ENCODE measurements around the gene CACNA1C.

The CACNA1C gene

DNA sequence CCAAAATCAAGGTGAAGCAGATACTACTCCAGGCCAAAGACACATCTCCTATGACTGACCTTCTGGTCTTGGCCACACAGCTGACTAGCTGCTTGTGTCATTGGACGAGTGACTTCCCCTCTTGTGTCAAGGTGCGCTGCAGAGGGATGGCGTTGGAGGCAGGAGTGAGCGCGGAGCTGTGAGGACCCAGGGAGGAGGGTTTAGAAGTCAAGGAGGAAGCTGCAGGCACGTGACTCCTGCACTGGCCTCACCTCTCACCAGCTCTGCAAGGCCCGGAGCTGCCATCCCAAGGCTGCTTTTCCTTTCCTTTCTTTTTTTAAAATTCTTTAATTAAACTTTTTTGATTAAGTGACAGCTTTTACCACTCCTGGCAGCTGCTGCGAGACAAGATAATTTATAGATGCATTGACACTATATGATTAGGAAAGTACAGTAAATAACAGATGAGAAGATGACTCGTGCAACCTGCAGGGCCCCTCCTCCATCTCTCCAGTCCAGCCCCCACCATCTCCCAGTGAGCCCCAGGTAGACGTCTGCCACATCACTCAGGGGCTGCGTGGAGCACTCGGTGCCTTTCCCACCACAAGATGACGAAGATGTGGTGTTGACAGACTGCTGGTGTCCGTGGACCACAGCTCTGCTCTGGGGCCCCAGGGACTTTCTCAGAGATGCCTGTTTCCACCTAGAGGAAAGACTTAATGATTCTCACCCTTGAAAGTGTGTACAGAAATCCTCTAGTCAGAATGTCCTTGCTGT, 350.6 kb downstream of the CACNA1C start:
- no peak for DNase-seq

DNA sequence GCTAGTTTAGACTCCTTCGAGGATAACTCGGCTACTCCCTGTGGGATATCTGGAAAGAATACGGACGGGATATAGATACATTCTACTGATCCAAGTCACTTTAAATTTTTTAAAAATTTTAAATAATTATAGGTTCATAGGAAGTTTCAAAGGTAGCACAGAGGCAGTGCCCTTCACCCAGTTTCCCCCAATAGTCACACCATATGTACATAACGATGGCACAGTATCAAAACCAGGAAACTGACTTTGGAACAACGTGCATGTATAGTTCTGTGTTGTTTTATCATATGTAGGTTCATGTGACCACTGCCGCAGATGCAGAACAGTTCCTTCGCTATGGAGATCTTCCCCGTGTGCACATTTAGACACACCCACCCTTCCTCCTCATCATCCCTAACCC, 352.3 kb downstream of the CACNA1C start:
- DNase-seq: no peak

DNA sequence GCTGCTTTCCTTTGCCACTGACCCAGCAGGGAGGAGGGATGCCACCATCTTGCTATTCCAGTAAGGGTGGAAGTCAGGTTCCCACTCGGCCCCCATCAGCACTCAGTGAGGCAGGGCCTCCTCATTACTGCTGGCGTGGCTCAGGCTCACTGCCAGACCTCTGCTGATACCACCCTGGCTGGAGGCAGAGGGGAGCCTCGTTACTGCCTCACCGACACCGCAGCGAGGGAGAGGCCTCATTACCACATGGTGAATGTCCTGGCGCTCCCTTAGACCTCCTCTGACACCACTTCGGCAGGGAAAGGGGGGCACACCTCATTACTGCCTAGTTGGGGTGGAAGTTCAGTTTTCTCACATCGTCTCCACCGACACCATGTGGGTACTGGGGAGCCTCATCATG, 354.1 kb downstream of the CACNA1C start:
- no peak for DNase-seq

DNA sequence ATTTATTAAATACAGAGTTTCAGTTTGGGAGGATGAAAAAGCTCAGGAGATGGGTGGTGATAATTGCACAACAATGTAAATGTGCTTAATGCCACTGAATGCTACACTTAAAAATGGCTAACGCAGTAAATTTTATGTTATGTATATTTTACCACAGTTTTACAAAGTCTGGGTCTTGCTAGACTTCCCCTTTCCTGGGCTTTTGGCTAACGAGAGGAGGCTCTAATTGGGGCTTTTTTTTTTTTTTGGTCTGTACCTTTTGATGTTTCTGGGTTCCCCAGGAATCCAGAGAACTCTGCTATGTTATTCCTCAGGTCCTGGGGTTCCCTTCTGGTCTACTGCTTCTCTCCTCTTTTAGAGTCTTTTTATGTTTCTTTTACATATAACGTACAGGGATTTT, 355.5 kb downstream of the CACNA1C start:
- no peak for DNase-seq

DNA sequence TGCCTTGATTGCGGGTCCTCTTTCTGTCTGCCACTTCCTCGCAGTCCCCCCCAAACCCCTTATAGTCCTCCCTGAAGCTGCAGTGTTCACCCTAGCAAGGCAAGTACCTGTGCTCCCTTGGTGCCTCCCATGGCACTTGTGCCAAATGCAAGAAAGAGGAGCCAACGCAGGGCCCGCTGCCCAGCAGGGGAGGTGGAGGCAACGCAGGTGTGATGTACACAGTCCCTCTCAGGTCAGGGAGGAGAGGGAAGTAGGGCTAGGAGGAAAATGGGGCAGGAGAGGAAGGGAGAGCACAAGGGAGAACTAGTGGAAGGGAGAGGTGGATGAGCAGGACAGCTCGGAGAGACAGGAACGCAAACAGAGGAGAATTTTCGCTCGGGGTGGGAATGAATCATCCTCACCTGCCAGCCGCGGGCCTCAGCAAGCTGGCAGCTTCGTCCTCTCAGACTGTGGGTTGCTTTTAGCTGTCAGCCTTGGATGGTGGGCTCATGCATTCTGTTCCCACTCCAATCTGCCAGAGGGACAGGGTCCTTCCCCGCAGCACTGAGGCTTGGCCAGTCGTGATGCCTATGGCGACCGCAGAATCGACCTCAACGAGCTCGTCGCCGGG, 357.0 kb downstream of the CACNA1C start:
- no peak for DNase-seq

DNA sequence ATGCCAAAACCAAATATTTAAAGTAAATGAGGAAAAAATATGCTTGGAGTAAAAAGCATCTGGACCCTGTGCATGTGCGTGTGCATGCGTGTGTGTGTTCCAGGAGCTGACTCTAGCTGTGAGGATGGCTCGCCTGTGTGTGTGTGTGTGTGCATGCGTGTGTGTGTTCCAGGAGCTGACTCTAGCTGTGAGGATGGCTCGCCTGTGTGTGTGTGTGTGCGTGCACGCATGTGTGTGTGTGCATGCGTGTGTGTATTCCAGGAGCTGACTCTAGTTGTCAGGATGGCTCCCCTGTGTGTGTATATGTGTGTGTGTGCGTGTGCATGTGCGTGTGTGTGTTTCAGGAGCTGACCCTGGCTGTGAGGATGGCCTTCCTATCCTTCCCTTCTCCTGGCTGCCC, 357.7 kb downstream of the CACNA1C start:
- DNase-seq: no peak

DNA sequence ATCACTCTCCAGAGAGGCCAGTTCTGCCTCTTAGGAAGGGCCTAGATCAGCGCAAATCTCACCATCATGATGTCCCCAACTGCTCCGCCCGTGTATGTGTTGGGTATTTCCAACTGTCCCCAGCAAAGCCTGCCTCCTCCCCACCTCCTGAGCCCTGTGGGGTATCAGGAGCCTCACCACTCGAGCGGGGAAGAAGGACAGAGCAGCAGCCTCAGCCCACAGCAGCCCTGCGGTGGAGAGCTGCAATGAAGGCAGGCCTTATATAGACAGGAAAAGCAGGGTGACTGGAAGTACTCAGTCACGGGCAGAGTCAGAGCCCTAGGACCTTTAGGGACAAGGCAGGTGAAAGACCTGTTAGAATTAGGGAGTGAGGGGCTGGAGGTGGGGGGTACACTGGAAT, 358.2 kb downstream of the CACNA1C start:
- DNase-seq: no peak

DNA sequence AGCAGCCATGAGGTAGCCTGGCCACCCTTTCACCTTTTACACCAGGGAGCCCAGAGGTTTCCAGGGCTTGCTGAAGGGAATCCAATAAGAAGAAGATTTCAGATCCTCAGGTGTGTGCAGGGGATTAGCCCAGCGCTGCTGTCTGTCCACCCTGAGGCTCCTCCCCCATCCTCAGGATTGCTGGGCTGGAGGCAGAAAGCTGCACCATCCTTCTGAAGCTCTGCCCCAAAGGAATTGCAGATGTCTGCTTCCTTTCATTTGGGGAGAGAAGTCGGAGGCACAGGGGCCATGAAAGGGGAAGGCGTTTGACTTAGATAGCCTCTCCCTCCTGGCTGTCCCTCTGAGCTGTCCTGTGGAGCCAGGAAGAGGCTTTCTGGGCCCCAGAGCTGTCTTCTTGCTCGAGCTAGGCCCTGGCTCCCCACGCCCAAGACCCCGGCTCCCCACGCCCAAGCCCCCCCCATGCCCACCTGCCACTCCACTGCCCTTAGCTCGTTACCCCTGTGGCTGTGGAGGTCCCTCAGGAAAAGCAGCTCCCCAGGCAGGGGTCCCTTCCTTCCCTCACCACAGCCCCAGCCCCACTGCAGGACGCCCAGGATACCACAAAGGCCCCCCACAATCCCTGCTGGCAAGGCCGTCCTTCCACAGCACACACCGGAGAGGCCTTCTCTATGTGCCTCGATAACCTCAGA, 359.0 kb downstream of the CACNA1C start:
- no peak for DNase-seq

DNA sequence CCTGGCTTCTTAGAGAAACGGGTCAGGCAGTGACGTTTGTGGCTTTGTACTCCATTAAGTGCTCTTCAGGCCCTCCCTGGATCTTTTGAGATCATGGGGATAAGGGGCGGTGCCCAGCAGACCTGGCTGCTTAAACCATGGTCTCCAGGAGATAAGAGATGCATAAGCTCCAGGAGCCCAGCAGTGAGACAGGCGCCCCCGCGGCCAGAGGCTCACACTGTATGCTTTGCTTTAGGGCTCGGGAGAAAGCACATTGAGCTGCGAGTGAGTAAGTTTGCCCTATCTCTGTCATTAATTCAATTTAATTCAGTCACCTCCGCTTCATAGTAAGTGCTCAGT, 359.5 kb downstream of the CACNA1C start:
- DNase-seq: no peak

DNA sequence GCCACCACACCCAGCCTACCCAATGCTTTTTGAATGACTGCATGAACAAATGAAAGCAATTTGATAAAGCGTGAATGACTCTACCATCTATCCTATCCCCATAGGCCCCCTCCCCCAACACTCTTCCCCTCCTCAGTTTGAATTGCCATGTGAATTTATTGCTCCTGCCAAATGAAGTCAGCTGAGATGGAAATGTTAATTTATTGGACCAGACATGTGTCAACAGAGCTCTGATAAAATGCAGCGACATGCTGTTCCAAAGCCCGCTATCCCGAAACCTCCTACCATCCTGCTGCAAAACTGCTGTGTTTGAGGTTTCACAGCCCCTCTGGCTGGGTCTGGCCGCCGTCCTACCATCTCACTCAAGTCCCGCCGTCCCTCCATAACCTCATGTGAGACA, 360.5 kb downstream of the CACNA1C start:
- DNase-seq: no peak

DNA sequence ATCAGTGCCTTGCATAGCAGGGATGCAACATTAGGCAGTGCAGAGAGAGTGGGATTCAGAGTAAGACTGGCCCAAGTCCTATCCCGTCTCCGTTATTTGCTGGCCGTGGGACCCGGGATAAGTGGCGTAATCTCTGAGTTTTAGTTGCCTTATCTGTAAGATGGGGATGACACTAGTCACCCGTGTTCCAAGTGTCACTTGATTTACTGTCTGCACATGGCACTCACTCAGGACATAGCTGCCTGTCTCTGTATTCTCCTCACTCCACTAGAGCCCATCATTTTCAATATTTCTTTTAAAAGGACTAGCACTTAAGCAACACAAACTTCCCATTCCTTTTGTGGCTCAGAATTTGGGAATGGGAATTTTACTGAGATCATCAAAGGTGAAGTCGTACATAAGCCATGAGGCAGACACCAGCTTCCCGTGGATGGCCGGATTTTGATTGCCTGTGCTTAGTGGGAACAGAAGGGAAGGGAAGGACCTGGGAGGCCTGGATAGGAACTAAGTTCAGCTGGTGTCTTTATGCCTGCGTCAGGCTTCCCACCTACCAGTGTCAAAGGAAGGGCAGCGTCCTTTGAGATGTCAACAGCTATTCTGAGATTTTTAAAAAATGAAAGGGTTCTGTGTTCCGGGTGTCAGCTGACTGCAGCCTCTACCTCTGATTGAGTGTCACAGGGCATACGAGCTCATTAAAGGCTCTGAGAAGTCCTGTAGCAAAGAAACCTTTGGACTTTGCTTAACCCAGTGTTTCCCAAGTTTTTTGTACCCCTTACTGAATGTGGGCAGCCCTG, 361.4 kb downstream of the CACNA1C start:
- no peak for DNase-seq

DNA sequence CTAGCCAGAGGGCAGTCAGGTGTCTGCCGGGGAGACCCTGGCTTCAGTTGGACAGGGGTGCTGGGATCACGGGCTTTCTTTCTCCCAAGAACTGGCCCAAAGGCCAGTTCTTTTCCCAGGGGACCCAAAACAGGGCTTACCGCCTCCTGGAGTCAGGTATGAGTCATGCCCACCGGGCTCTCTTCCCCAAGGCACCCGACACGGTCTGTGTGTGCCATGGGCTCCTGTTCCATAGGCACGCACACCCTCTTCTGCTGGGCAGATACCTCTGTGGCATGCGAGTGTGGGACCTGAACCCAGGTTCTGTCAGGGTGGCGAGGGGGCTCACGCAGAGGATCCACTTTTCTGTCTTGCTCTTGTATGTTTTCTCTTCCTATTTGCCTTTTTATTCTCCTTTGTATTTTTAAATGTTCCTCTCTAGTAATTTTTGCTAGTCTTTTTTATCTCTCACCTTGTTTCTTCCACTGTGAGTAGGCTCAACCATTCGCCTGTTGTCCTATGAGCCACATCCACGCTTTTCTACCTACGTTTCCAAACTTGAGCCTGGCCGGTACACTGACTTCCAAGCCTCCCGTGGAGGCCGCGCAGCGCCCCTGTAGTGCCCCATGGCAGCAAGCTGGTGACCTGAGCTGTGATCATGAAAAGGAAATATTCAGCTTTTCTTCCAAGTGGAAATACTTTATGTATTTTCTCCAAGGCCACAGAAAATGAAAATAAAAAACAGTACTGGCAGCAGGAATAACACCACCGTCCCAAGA, 362.2 kb downstream of the CACNA1C start:
- DNase-seq: no peak

DNA sequence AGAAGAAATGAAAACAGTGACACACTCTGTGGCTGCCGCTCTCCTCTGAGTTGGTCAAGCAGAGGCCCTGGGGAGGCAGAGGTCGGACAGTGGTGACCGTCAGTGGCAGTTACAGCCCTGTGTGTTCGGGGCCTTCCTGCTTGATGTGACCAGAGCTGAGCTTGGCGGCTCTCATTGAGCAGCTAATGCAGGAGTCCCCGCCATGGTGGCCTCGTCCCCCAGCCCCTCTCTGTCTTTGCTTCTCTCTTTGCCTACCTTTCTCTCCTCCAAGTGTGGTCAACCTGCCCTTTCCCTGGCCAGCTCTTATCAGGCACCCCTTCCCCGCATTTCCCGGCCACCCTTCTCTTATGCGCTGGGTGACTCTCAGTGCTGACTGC, 362.8 kb downstream of the CACNA1C start:
- no peak for DNase-seq

DNA sequence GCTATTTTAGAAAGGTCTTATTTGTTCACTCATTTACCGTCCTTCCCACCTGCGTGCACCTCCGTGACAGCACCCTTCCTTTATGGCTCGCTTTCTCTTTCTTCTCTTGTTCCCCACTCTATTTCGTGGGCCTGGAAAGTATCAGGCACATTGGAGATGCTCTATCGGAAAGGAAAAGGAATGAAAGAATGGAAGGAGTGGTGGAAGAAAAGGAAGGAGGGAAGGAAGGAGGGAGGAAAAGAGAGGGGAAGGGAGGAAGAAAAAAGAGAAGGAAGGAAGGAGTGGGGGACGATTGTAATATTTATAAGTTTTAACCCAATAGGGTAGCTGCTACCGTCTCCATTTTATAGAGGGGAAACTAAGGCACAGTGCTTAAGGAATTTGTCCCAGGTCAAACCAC, 363.4 kb downstream of the CACNA1C start:
- DNase-seq: no peak

DNA sequence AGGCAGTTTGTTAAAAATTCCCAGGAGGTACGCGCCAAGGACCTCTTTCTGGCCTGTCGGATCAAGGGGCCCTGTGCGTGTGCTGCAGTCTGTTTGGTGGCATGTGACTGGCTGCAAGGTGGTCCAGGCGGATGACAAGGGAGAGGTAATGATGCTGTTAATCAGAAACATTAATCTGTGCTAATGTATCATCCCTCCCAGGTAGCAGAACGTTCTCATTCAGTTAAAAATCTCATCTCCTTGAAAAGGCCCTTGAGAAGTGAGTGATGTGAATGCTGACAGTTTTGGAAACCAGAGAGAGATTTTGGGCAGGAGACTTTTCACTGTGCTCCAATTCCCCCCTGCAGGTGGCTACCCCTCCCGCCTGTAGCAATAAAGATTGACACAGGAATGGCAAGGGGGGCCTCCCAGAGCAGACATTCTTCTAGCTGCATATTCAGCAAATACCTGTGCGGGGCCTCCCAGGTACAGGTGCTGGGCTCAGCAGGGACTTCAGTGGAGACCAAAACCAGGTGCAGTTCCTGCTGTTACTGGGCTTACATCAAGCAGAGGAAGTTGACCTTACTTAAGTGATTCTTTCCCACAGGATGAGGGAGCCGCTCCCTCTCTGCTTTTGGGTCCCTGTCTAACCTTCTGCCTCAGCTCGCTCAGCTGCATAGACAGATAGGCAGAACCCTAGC, 364.8 kb downstream of the CACNA1C start:
- DNase-seq: no peak

DNA sequence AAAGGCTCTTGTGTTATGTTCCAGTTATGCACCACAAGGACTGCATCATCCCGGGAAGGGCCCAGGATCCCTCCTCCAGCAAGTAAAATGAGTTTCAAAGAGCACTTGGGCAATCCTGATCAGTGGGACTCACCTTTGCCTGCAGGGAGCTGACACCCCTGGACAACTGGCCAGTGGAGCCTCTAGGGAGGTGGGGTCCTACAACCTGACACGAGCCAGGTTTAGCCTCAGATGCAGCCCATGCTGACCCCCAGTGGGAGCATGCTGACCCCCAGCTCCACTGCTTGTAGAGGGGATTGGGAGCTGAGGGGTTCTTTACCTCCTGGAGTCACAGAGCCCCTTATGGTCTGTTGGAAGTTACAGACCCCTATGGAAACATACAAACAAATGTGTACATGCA, 365.8 kb downstream of the CACNA1C start:
- no peak for DNase-seq

DNA sequence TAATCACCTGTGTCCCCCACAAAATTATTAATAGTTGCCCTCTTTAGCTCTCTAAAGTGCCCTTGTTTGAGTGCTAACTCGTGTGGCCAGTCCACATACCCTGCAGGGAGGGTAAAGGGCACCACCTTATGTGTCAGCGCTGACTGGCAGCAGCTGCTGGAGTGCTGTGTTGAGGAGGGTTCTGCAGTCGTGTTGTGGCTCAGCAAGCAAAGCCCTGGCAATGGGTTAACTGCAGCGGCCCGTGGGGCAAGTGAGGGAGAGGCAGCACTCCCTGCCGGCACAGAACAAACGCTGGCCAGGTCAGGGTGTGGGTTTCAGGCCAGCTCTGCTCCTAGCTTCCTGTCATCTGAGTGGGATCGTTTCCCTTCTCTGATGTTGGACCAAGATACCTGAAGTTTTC, 369.8 kb downstream of the CACNA1C start:
- DNase-seq: no peak

DNA sequence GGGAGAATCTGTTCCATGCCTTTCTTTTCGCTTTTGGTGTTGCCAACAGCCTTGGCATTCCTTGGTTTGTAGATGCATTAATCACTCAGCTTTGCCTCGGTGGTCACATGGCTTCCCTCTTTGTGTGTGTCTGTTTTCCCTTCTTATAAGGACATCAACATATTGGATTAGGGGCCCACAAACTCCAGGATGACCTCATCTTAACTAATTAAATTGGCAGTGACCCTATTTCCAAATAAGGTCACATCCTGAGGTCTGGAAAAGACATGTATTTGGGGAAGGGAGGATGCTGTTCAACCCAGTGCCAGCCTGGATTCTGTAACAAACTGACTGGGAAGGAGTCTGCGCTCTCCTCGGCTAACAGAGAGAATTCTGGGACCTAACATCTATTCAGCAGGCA, 376.2 kb downstream of the CACNA1C start:
- DNase-seq: no peak

DNA sequence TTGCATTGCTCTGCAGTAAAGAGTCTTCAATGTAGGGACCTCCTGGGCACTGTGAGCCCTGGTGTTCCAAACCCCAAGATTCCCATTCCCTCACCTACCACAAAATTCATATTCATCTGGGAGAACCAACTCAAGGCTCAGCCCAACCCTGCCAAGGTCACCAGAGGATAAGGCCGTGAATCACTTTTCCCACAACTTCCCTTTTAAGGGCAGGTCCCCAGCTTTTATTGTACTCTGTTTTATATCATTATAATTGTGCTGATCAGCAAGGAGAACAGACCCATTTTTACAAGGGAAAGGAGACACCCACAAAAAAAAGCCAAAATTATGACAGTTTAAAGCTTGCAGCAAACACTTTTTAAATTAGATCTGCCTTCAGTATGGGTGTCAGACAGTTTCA, 379.0 kb downstream of the CACNA1C start:
- no peak for DNase-seq

DNA sequence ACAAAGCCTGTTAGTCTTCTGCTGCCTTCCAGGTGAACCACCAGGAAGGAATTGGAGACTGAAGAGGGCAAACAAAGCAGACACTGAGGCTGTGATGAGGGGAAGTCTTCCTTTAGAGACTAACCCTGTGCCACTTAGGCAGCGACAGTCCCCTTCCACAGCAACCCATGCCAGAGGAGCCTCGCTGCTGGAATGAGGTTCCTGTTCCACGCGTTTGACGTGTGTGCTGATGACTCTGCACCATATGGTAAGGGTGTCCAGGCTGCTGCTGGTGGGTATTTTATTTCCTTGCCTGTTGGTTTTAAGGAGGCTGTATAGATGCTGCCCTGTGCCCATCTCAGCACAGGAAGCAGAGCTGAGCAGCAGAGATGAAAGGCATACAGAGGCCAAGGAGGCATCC, 380.1 kb downstream of the CACNA1C start:
- no peak for DNase-seq

DNA sequence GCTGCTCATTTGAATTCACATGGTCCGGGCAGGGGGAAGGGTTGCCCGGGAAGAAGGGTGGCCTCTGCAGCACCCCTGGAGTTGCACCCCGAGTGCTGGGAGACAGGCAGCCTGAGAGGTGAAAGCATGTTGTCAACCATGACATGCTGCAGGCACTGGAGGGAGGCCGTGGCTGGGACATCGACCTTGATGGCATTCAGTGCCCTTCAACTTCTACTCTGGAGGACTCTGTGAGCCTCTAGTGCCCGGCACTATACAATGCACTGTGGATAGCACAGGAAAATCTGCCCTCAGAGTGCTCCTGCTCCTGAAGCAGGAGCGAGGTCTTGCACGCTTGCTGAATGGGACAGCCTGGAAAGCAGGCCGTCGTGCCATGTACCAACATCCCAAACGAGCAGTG, 382.7 kb downstream of the CACNA1C start:
- DNase-seq: no peak

DNA sequence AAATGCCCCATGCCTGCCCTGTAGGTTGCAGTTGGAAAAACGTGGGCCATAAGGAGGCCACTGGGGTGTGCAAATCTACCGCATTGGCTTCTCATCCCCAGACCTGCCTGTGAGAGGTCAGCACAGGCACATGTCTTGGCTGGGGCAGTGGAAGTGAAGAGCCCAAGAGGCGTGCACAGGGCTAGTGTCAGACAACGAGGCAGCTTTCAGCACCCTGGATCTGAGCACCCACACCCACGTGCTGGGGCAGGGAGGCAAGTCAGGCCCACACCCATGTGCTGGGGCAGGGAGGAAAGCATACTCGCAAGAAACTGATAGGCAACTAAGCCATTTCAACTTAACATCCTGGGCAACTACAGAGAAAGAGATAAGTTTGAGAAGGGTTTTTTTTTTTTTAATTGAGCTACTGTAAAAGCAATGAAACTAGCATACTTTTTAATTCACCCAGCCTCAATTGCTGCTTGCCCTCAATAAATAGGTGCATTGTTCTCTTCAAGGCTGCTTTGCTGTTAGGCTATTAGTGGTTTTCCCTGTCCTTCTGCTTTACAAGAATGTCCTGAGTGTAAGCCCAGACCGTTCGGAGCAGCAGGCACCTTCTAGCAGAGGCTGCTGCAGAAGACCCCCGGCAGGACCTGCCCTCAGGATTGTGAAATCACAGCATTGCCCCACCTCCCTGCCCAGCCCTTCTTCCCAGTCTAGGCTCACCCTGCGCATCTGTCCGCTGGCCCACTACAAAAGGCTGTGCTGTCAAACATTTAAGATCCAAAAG, 386.7 kb downstream of the CACNA1C start:
- no peak for DNase-seq

Measured in NCI-H146 (cell line).